HG03039 (cell line): ENCODE results near the gene GALR3.
"Not testable (repeated sequence)": the region's sequence is repeated elsewhere in the genome, so short reads cannot be mapped to it uniquely, and the experiment has no call there.

Experiments
- ATAC-seq: cut with Tn5 transposase; IDR thresholded peaks from one replicate; pipeline ENCODE4 v1.9.1; 2021; ENCODE audit warnings: mild to moderate bottlenecking, moderate library complexity; ENCODE audit not compliant: unreplicated experiment

The GALR3 gene

GRCh38 chr22:37823134-37823985 is at the start of gene GALR3:
Gene GALR3, plus strand, starts transcription at chr22:37823382. Its CDS starts 25 bp downstream, at chr22:37823407.
- no peak for ATAC-seq

DNA sequence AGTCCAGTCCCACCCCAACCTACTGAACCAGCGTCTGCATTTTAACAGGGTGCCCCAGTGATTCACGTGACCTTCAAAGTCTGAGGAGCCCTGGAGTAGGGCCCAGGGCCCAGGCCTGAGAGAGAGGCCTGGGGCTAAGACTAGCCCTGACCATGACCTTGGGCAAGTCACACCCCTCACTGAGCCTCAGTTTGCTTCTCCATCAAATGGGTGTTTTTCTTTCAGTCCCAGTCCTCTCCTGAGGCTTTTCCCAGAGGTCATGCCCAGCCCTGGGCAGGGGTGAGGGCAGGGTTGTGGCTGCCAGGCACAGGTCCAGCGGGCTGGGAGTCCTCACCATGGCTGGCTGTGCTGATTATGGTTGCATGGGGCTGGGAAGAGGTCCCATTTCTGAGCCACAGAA is 48.5 kb upstream of the GALR3 start:
- no peak for ATAC-seq

DNA sequence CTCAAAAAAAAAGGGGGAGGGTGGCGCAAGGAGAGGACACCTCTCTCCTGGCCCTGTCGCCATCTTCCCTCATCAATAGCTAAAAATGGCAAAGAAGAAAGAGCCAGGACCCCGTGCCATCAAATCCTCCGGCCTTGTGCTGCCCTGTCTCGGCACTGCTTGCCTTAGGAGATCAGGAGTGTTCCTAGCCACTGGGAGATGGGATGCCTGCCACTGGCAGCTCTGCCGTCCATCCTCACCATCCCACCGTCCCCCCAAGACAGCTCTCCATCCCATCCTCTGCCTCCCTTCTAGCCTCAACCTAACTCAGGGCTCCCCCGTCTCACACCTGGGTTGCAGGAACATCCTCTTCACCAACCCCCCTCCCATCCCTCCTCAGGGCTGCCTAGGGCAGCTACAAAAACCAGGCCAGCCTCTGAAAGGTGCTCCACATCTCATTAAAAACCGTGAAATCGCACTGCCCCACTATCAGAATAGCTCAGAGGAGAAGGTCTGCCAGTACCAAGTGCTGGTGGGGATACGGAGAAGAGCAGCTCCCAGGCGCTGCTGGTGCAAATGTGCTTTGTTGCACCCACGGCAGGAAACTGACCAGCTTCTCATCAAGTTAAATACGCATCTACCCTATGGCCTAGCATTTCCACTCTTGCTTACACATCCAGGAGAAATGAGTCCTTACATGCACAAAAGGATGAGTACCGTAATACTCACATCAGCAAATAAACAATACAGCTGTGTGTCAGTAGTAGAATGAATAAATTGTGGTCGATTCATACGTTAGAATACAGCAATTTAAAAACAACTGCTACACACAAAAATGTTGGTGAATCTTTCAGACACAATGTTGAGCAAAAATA is 47.2 kb upstream of the GALR3 start:
- no peak for ATAC-seq

DNA sequence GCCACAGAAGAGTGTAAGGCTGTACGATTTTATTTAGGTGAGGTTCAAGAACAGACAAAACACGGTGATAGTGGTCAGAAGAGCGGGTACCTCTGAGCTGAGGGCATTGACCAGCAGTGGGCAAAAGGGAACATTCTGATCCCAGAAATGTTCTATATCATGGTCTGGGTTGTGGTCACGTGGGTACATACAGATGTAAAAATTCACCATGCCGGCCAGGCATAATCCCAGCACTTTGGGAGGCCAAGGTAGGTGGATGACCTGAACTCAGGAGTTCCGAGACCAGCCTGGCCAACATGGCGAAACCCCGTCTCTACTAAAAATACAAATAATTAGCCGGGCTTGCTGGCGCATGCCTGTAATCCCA is 46.6 kb upstream of the GALR3 start:
- ATAC-seq: no peak

- no peak for ATAC-seq
These were observed 46.0 kb upstream of the GALR3 start for GRCh38 chr22:37777122-37777687.

GRCh38 chr22:37778370-37779009 is 44.7 kb upstream of the GALR3 start:
- no peak for ATAC-seq

DNA sequence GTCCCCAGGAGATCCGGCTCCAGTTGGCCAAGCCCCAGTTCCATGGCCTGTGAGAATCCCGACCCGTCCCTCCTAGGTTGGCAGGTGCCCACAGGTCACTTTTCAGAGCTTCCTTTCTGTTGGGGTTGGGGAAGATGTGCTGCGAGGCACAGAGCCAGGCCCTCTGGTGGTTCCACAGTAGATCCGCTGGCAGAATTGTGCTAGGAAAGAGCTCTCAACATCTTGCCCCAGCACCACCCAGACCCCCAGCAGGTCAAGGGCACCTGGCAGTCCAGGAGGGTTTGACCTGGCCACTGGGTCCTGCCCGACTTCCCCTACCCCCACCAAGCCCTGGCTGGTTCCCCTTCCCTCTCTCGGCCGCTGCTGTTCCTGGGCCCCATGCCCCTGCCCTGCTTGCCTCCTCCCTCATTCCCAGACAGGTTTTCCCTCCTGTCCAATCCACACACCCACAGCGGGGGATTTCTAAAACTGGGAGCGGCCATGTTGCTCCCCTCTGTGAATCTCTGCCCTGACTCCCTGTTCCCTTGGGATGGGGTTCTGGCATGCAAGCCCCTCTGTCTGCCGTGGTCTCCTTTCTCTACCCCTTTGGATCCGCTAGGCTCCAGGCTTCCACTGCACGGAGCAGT is 41.6 kb upstream of the GALR3 start:
- ATAC-seq: no peak

DNA sequence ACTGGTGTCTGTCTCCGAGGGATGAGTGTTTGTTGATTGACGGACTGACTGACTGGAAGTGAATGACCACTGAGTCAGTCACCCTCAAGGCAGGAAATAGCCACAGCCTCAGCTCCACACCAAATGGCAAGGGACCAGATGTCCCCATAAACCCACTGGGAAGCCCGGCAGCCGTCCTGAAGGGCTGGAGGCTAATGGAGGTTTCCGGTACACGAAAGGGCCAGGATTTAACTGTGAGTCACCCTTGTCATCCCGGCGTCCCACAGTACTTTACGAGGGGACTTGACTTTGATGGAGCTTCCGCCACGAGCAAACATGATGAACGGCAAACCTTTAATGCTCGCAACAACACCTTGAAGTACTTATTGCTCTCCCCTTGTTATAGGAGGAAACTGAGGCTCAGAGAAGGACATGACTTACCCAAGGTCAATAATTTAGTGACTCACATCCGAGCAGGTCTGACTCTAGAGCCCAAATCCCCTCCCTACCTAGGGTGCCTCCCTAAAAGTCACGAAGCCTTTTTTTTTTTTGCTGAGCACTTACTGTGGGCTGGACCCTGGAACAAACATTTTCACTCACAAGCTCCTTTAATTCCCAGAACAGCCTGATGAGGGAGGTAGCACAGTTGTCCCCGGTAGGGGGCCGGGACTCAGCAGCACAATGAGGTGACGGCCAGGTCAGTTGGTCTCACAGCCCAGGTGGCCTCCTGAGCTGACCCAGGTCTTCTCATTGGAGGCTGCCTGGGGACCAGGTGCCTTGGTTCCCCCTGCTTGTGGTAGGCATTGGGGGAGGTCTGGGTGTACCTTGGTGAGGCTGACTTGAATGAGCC is 40.6 kb upstream of the GALR3 start:
- no peak for ATAC-seq

DNA sequence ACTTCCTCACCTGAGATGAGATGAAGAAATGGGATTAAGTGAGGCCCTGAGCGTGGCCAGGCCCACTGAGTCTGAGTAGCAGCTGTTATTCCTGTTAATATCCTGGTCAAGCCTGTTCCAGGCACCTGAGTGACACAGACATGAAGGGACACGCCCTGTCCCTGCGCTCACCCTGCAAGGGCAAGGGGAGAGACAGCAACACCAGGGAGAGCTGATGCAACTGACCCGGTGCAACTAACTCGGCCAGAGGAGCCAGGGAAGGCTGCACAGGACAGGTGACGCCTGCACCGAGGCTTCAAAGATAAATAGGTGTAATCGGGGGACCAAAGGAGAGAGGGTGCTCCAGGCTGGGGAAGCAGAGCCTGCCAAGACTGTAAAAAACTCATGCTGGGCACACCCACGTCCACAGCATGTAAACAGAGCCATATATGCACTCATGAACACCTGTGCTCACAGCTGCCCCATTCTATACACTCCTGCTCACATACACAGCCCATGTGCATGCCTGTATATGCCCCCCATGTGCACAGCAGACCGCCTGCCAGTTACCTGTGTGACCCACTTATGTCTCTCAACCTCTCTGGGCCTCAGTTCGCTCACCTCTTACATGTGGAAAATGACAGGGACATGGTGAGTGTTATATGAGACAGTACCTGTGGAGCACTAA is 38.2 kb upstream of the GALR3 start:
- ATAC-seq: no peak

DNA sequence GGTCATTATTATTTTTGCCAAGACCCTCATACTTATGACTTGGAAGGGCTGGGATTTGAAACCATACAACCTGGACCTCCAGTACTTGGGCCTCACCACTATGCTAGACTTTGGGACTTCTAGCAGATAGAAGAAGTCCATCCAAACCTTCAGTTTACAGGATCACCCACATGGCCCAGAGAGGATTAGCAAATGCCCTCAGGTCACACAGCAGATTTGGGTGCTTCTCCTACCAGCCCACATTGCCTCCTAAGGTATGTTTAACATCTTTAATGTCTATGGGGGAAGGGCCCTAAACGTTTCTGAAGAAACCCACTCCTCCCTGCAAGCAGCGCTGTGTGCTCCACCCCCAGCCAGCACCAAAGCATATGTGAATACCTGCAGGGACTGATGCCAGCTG is 32.9 kb upstream of the GALR3 start:
- no peak for ATAC-seq

DNA sequence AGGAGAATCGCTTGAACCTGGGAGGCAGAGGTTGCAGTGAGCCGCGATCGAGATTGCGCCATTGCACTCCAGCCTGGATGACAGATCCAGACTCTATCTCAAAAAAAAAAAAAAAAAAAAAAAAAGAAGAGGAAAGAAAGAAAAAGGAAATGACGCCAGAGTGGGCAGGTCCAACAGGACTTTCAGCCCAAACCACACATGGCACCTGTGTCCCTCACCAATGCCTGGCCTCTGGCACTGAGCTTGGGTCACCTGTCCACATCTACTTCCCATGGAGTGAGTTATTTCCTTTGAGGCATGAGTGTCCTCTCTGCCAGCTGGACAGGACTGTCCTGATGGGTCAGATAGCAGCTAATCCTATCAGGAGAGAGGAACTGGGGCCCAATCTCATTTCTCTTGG is 30.7 kb upstream of the GALR3 start:
- ATAC-seq: no peak

DNA sequence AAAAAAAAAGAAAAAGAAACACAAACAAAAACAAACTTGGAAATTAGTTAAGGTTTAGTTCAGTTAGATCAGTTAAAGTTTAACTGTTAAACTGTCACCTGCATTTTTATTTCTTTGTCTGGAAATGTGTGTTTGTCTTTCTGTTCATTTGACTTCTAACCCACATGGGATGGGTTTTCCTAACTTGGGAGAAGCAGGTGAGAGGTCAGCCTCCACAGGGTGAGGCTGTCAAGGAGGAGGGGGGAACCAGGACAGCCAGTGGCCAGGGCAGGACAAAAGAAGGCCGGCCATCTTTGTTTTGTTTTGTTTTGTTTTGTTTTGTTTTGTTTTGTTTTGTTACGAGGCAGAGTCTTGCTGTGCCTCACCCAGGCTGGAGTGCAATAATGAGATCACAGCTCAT is 28.8 kb upstream of the GALR3 start:
- ATAC-seq: no peak

DNA sequence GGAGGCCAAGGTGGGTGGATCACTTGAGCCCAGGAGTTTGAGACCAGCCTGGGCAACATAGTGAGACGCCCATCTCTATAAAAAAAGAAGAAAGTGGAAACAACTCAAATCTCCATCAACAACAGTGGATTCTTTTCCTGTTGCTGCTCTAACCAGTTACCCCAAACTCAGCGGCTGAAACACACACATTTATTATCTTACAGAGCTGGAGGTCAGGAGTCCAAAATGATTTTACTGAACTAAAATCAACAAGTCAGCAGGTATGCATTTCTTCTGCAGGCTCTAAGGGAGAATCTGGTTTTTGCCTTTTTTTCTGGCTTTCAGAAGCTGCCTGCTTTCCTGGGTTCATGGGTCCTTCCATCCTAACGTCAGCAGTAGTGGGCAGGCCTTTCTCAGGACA is 27.1 kb upstream of the GALR3 start:
- no peak for ATAC-seq

- ATAC-seq: not testable (repeated sequence)
These were observed 25.9 kb upstream of the GALR3 start for GRCh38 chr22:37797259-37797658.

DNA sequence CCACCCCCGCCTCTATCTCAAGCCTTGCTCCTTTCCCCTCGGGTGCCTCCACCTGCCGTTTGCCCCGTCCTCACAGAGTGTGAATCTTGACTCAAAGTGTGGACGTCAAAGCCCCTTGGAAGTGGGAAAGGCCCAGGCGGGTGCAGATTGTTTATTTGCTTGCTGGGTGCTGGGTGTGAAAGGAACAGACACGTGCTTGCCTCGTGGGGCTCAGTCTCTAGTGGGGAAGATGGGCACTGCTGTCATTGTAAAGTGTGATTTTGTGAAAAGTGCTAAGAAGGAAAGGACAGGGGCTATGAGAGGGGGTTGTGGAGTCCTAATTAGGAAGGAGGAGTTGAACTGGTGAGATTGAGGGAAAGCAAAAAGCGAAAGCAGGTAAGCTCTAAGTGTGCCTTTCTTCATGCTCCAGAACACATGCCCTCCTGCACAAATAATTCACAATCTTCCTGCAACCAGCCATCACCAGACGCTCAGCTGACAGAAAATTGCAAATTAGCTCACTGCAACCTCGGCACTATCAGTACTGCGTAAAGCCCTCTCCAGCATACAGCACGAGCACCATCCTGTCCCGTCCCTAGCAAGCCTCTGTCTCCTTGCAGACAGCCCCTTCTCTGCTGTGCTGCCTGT is 25.2 kb upstream of the GALR3 start:
- ATAC-seq: no peak

- not testable (repeated sequence) for ATAC-seq
These were observed 23.2 kb upstream of the GALR3 start for GRCh38 chr22:37799979-37800378.

- ATAC-seq: no peak
These were observed 21.3 kb upstream of the GALR3 start for GRCh38 chr22:37801946-37802309.

GRCh38 chr22:37802310-37803194 is 20.6 kb upstream of the GALR3 start:
- ATAC-seq: no peak
